Measurements from ENCODE around the gene ACOXL.
A peak's percentile ranks its signal among the peaks of the same experiment; 100 is the strongest.
"Not testable (repeated sequence)": the region's sequence is repeated elsewhere in the genome, so short reads cannot be mapped to it uniquely, and the experiment has no call there.

ACOXL gene

GRCh38 chr2:110946902-110947301 lies 214.5 kb downstream of the ACOXL start:
- no peak for DNase-seq

- DNase-seq, result peak; percentile 2
Observed at GRCh38 chr2:110948027-110948674, 215.8 kb downstream of the ACOXL start.

- DNase-seq, result no peak
Observed at GRCh38 chr2:110950281-110950680, 217.9 kb downstream of the ACOXL start.

- DNase-seq, result no peak
Observed at GRCh38 chr2:110955045-110955444, 222.7 kb downstream of the ACOXL start.

- DNase-seq, result no peak
Observed at GRCh38 chr2:110955556-110955955, 223.2 kb downstream of the ACOXL start.

- no peak for DNase-seq
Observed at GRCh38 chr2:110957293-110957692, 224.9 kb downstream of the ACOXL start.

- no peak for DNase-seq
Observed at GRCh38 chr2:110958346-110959119, 226.2 kb downstream of the ACOXL start.

GRCh38 chr2:110959198-110959597 lies 226.8 kb downstream of the ACOXL start:
- DNase-seq, result no peak

- DNase-seq, result no peak
Observed at GRCh38 chr2:110960281-110960680, 227.9 kb downstream of the ACOXL start.

- DNase-seq, result no peak
Observed at GRCh38 chr2:110960954-110961353, 228.6 kb downstream of the ACOXL start.

- not testable (repeated sequence) for DNase-seq
Observed at GRCh38 chr2:110961643-110962042, 229.3 kb downstream of the ACOXL start.

- no peak for DNase-seq
Observed at GRCh38 chr2:110969696-110970095, 237.3 kb downstream of the ACOXL start.

- DNase-seq, result no peak
Observed at GRCh38 chr2:110970201-110970600, 237.8 kb downstream of the ACOXL start.

- no peak for DNase-seq
Observed at GRCh38 chr2:110971811-110972210, 239.4 kb downstream of the ACOXL start.

GRCh38 chr2:110973262-110973661 lies 240.9 kb downstream of the ACOXL start:
- no peak for DNase-seq

GRCh38 chr2:110977403-110977802 lies 245.0 kb downstream of the ACOXL start:
- DNase-seq, result no peak

GRCh38 chr2:110978148-110978547 lies 245.8 kb downstream of the ACOXL start:
- DNase-seq, result no peak

- DNase-seq, result no peak
Observed at GRCh38 chr2:110978756-110979470, 246.5 kb downstream of the ACOXL start.

GRCh38 chr2:110979471-110980338 lies 247.3 kb downstream of the ACOXL start:
- no peak for DNase-seq

- no peak for DNase-seq
Observed at GRCh38 chr2:110980339-110981062, 248.1 kb downstream of the ACOXL start.

GRCh38 chr2:110983133-110983532 lies 250.8 kb downstream of the ACOXL start:
- DNase-seq, result no peak

Data from NCI-H2227 treated with DMSO at 0.1 percent for 48 hours (cell line).